Mesenchymal stem cell (in vitro differentiated cells and primary cell): ENCODE measurements around the gene SLC4A7.

Experiments used
- DNase-seq: peaks from one replicate; pipeline ENCODE4 v3.0.0-alpha.2; 2013
- H2AFZ ChIP-seq: one replicate; pipeline ENCODE4 v1.6.1; 2013; ENCODE audit warnings: low read depth, mild to moderate bottlenecking, control low read depth, inconsistent platforms, low read length, moderate library complexity
- H2AK5ac ChIP-seq: 2 replicates; pipeline ENCODE4 v1.6.1; 2013; ENCODE audit warnings: low read length, moderate library complexity, mild to moderate bottlenecking, inconsistent platforms; ENCODE audit not compliant: severe bottlenecking
- H2BK120ac ChIP-seq: one replicate; pipeline ENCODE4 v1.6.1; 2013; ENCODE audit warnings: low read depth, mild to moderate bottlenecking, inconsistent platforms, low read length, moderate library complexity
- H2BK12ac ChIP-seq, 2 experiments: one replicate each; pipeline ENCODE4 v1.6.1; 2013; ENCODE audit warnings: inconsistent platforms in 2 of 2, low read length in 2 of 2, mild to moderate bottlenecking in 2 of 2, moderate library complexity in 2 of 2, control low read depth in 1 of 2
- H2BK15ac ChIP-seq: one replicate; pipeline ENCODE4 v1.6.1; 2013; ENCODE audit warnings: mild to moderate bottlenecking, low read depth, inconsistent platforms; ENCODE audit not compliant: poor library complexity, severe bottlenecking
- H2BK5ac ChIP-seq: 2 replicates; pipeline ENCODE4 v1.6.1; 2013; ENCODE audit warnings: low read depth, mild to moderate bottlenecking, low read length, control low read depth, inconsistent platforms; ENCODE audit not compliant: poor library complexity, severe bottlenecking
- H3K14ac ChIP-seq, 2 experiments: one replicate each; pipeline ENCODE4 v1.6.1; 2013; ENCODE audit warnings: inconsistent platforms in 2 of 2, low read length in 2 of 2, control low read depth in 1 of 2, mild to moderate bottlenecking in 1 of 2, moderate library complexity in 1 of 2
- H3K18ac ChIP-seq, 2 experiments: one replicate each; pipeline ENCODE4 v1.6.1; 2013; ENCODE audit warnings: inconsistent platforms in 2 of 2, low read length in 2 of 2, control low read depth in 1 of 2, low read depth in 1 of 2, mild to moderate bottlenecking in 1 of 2
- H3K23ac ChIP-seq, 2 experiments: one replicate each; pipeline ENCODE4 v1.6.1; 2013; ENCODE audit warnings: inconsistent platforms in 2 of 2, low read length in 2 of 2, mild to moderate bottlenecking in 2 of 2, moderate library complexity in 2 of 2, control low read depth in 1 of 2
- H3K27ac ChIP-seq: 2 replicates; pipeline ENCODE4 v1.5.1; 2013; ENCODE audit warnings: mild to moderate bottlenecking, moderate library complexity, low read length, control low read depth, inconsistent platforms; ENCODE audit not compliant: poor library complexity, severe bottlenecking
- H3K27me3 ChIP-seq, 2 experiments: 2 replicates each; pipeline versions ENCODE4 v1.6.1 to v1.7.0; 2013; ENCODE audit warnings: low read length in 2 of 2, mild to moderate bottlenecking in 2 of 2, moderate library complexity in 2 of 2, control low read depth in 1 of 2, inconsistent platforms in 1 of 2; ENCODE audit not compliant: control insufficient read depth in 1 of 2, insufficient read depth in 1 of 2
- H3K36me3 ChIP-seq, 2 experiments: 2 replicates each; pipeline versions ENCODE4 v1.6.1 to v1.7.0; 2013; ENCODE audit warnings: low read length in 2 of 2, control low read depth in 1 of 2, inconsistent platforms in 1 of 2, low read depth in 1 of 2, mild to moderate bottlenecking in 1 of 2; ENCODE audit not compliant: insufficient read depth in 2 of 2, control insufficient read depth in 1 of 2
- H3K4ac ChIP-seq, 2 experiments: one replicate each; pipeline ENCODE4 v1.6.1; 2013; ENCODE audit warnings: inconsistent platforms in 2 of 2, low read length in 2 of 2, mild to moderate bottlenecking in 2 of 2, moderate library complexity in 2 of 2, control low read depth in 1 of 2, low read depth in 1 of 2
- H3K4me1 ChIP-seq: 2 replicates; pipeline ENCODE4 v1.6.1; 2013; ENCODE audit warnings: low read depth, low read length, control low read depth; ENCODE audit not compliant: control insufficient read depth, insufficient read depth
- H3K4me2 ChIP-seq: 2 replicates; pipeline ENCODE4 v1.6.1; 2013; ENCODE audit warnings: low read length, mild to moderate bottlenecking, inconsistent platforms; ENCODE audit not compliant: poor library complexity, severe bottlenecking
- H3K4me3 ChIP-seq, 2 experiments: 2 replicates each; pipeline versions ENCODE4 v1.5.1 to v1.7.0; 2013; ENCODE audit warnings: low read length in 2 of 2, mild to moderate bottlenecking in 2 of 2, control low read depth in 1 of 2, low read depth in 1 of 2; ENCODE audit not compliant: insufficient read depth in 1 of 2
- H3K79me1 ChIP-seq: replicated peaks from 2 replicates; pipeline ENCODE4 v1.6.1; 2013; ENCODE audit warnings: mild to moderate bottlenecking, control low read depth, low read length, inconsistent platforms; ENCODE audit not compliant: poor library complexity, severe bottlenecking
- H3K9ac ChIP-seq: 2 replicates; pipeline ENCODE4 v1.7.0; 2013; ENCODE audit warnings: mild to moderate bottlenecking, low read length, moderate library complexity
- H3K9me3 ChIP-seq: 2 replicates; pipeline ENCODE4 v1.7.0; 2013; ENCODE audit warnings: mild to moderate bottlenecking, low read length; ENCODE audit not compliant: control insufficient read depth
- H4K8ac ChIP-seq: one replicate; pipeline ENCODE4 v1.6.1; 2013; ENCODE audit warnings: inconsistent platforms, mild to moderate bottlenecking, low read length, moderate library complexity
- H4K91ac ChIP-seq: one replicate; pipeline ENCODE4 v1.6.1; 2013; ENCODE audit warnings: mild to moderate bottlenecking, low read length, inconsistent platforms
- WGBS: methylation state at CpG from one replicate; pipeline ENCODE4 v1.1.7; 2013; ENCODE audit warnings: mixed read lengths; 5-methylcytosine and 5-hydroxymethylcytosine counted together

SLC4A7 gene

DNA sequence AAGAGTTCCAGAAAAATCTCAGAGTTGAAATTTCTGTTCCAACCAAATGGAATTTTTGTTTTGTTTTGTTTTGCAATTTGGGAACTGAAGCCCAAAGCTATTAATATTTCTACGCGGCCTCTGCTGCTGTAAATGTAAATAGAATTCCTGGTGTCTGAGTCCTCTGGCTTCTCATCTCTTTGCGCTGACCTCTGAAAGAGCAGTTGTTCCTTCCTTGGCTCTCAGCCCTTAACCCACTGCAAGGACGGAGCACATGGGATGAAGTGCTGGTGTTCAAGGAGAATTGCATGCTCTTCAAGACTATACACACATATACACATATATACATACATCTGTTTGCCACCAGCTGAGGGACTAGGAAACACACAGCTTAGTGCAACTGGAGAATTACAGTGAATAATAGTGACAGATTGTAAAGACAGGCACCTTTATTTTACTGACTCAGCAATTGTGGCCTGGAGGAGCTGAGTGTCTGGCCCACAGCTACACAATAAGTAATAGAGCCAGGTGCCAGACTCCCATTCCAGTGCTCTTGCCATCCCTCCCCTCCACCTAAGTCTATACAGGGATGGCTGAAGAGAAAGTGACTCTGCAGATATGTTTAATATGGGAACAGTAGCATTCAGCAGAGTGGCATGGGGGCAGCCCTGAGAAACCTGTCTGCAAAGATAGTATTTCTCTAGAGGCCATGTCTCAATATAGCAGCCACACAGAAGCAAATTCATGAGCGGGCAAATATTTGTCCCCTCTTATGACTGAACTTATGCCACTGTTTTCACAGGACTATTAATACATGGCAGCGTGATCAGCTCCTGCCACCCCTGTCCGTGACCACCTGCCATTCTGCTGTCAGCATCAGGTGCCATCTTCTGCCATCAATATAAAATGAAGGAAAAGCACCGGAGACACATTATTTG lies 157.3 kb downstream of the SLC4A7 start:
- Histone ChIP-seq H3K27ac (peak overlapping the region; percentile 43), H2BK12ac (peak overlapping the region; percentile 43 to 90), H3K27me3 (no peaks in the 10 kb centered on the region), H3K4me3 (peak overlapping the region in 1 of 2 experiments; percentile 43), H2BK120ac (no peak overlapping the region), H3K14ac (no peak overlapping the region), H2BK5ac (no peak overlapping the region), H2BK15ac (no peak overlapping the region), H4K8ac (no peak overlapping the region), H3K4me2 (no peak overlapping the region), H3K4me1 (peaks cover 3% of the 10 kb centered on the region), H2AFZ (no peak overlapping the region), H3K79me1 (no peaks in the 10 kb centered on the region), H3K18ac (peak overlapping the region; percentile 34 to 67), H3K4ac (peak overlapping the region in 1 of 2 experiments; percentile 56), H3K23ac (no peak overlapping the region), H4K91ac (peak overlapping the region; percentile 52), H3K9me3 (no peaks in the 10 kb centered on the region), H3K36me3 (peaks cover 0 to 60% of the 10 kb centered on the region in 2 experiments), H2AK5ac (no peak overlapping the region), H3K9ac (peak overlapping the region; percentile 42)
- whole genome bisulfite sequencing, result 55% methylated on average over 7 of the region's 8 CpGs
- DNase-seq, result peak; percentile 94

DNA sequence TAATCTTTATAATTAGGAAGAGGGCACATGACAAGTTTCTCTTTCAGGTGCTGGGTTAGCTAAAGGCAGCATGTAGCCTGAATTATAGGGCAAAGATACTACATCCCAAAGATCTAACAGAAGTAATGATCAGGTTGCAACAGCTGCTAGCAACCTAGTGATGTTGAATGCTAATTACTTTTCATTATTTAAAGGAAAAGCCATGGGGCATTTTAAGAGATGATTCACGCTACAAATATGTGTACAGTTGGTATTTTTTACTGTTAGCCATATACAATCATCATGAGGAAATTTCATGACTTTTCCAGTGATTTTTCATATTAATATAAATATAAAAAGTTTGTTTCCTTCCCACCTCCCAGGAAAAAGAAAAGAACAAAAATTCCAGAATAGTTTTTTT lies 158.0 kb downstream of the SLC4A7 start:
- H2BK12ac ChIP-seq, result no peak overlapping the region
- no CpG with 5 or more reads among the region's 1 CpG for WGBS

DNA sequence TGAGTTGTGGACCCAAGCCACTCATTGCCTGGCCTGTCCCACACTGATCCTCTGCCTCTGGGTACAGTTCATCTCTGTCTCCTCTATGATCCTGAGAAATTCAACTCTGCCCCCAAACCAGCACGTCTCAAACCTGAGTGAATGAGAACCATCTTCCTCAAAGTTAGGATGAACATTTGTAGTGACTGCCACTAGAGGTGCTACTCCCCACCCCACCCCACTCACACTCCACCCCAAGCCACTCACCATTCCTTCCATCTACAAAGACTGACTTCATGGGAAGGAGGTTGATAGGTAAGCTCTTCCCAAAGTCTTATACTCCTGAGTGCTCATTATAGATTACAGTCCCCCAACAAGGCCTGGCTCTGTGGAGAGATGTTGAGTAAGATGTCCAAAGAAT lies 158.8 kb downstream of the SLC4A7 start:
- Histone ChIP-seq H3K79me1 (no peaks in the 10 kb centered on the region), H2BK12ac (peak overlapping the region in 1 of 2 experiments; percentile 70), H3K4ac (no peak overlapping the region), H2BK120ac (no peak overlapping the region), H3K27me3 (no peaks in the 10 kb centered on the region), H3K23ac (no peak overlapping the region), H3K27ac (no peak overlapping the region), H3K4me3 (no peak overlapping the region), H2BK5ac (no peak overlapping the region), H4K91ac (no peak overlapping the region), H2BK15ac (no peak overlapping the region), H2AK5ac (no peak overlapping the region), H3K18ac (peak overlapping the region in 1 of 2 experiments; percentile 72), H3K4me1 (peaks cover 3% of the 10 kb centered on the region), H3K9ac (no peak overlapping the region), H2AFZ (no peak overlapping the region), H3K4me2 (no peak overlapping the region), H4K8ac (no peak overlapping the region), H3K36me3 (peaks cover 0 to 64% of the 10 kb centered on the region in 2 experiments), H3K9me3 (no peaks in the 10 kb centered on the region), H3K14ac (peak overlapping the region in 1 of 2 experiments; percentile 61)
- no peak for DNase-seq
- 100% methylated on average over 1 of the region's 1 CpG for WGBS

More for the DNA sequence above, 158.0 kb downstream of the SLC4A7 start:
- H2AK5ac ChIP-seq, result no peak overlapping the region
- no peak overlapping the region for H2BK120ac ChIP-seq
- no peak overlapping the region for H2BK5ac ChIP-seq
- H3K9me3 ChIP-seq, result no peaks in the 10 kb centered on the region
- no peak overlapping the region for H2BK15ac ChIP-seq
- H3K79me1 ChIP-seq, result no peaks in the 10 kb centered on the region
- H3K4ac ChIP-seq, result no peak overlapping the region
- DNase-seq, result no peak
- H3K4me3 ChIP-seq, result no peak overlapping the region
- peak overlapping the region; percentile 42 for H3K9ac ChIP-seq
- peaks cover 3% of the 10 kb centered on the region for H3K4me1 ChIP-seq
- H4K91ac ChIP-seq, result no peak overlapping the region
- H3K27ac ChIP-seq, result no peak overlapping the region
- H3K27me3 ChIP-seq, result no peaks in the 10 kb centered on the region
- H3K14ac ChIP-seq, result no peak overlapping the region
- H3K4me2 ChIP-seq, result no peak overlapping the region
- H2AFZ ChIP-seq, result no peak overlapping the region
- no peak overlapping the region for H4K8ac ChIP-seq
- no peak overlapping the region for H3K18ac ChIP-seq
- no peak overlapping the region for H3K23ac ChIP-seq
- peaks cover 0 to 60% of the 10 kb centered on the region in 2 experiments for H3K36me3 ChIP-seq

DNA sequence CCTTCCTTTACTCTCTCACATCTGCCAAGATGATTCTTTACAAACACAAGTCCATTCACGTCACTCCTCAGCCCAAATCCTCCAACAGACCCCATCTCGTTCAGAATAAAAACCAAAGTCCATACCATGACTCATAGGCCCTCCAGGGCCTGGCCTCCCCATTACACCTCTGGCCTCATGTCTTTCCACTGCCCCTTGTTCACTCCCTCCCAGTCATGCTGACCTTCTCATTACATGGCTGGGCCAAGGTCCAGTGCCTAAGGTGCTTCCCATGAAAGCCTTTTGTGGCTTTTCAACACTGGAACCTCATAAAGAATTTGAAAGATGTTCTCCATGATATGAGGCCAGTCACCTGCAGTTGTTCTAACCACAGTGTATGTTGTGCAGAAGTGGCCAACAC lies 159.5 kb downstream of the SLC4A7 start:
- no peak overlapping the region for H2AK5ac ChIP-seq
- no peak overlapping the region for H3K18ac ChIP-seq
- 79% methylated on average over 2 of the region's 2 CpGs for WGBS
- H2BK15ac ChIP-seq, result no peak overlapping the region
- H3K9ac ChIP-seq, result no peak overlapping the region
- no peak overlapping the region for H3K27ac ChIP-seq
- no peak overlapping the region for H3K4me2 ChIP-seq
- H3K27me3 ChIP-seq, result no peaks in the 10 kb centered on the region
- no peak overlapping the region for H3K23ac ChIP-seq
- no peaks in the 10 kb centered on the region for H3K9me3 ChIP-seq
- no peak overlapping the region for H3K14ac ChIP-seq
- H3K79me1 ChIP-seq, result no peaks in the 10 kb centered on the region
- H2BK12ac ChIP-seq, result peak overlapping the region in 1 of 2 experiments; percentile 70
- H2AFZ ChIP-seq, result no peak overlapping the region
- H4K91ac ChIP-seq, result no peak overlapping the region
- H3K36me3 ChIP-seq, result peaks cover 0 to 65% of the 10 kb centered on the region in 2 experiments
- H3K4ac ChIP-seq, result no peak overlapping the region
- H4K8ac ChIP-seq, result no peak overlapping the region
- no peak for DNase-seq
- H3K4me1 ChIP-seq, result peaks cover 3% of the 10 kb centered on the region
- no peak overlapping the region for H3K4me3 ChIP-seq
- no peak overlapping the region for H2BK5ac ChIP-seq
- no peak overlapping the region for H2BK120ac ChIP-seq
